HG03064 (cell line): Measurements from ENCODE around the gene FBXL2.
"Not testable (repeated sequence)": the region's sequence is repeated elsewhere in the genome, so short reads cannot be mapped to it uniquely, and the experiment has no call there.

Source experiments
- ATAC-seq: cut with Tn5 transposase; IDR thresholded peaks from one replicate; pipeline ENCODE4 v1.9.1; 2021; ENCODE audit warnings: low read depth; ENCODE audit not compliant: unreplicated experiment

Gene FBXL2

DNA sequence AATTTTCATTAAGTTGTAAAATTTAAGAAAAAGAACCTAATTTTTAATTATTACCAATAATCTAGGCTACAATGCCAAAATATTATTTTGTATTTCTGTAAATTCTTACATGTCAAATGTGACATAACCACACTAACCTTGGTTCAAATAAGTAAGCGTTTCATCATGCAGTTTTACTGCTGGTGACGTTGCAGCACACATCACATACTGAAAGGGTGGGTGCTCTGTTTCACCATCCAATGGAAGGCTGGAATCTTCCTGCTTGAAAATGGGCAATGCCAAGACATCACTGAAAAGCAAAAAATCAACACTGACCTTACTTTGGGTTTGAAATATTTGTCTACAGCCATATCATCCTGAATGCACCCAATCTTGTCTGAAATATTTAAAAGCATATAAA is 148.2 kb downstream of the FBXL2 start:
- no peak for ATAC-seq

DNA sequence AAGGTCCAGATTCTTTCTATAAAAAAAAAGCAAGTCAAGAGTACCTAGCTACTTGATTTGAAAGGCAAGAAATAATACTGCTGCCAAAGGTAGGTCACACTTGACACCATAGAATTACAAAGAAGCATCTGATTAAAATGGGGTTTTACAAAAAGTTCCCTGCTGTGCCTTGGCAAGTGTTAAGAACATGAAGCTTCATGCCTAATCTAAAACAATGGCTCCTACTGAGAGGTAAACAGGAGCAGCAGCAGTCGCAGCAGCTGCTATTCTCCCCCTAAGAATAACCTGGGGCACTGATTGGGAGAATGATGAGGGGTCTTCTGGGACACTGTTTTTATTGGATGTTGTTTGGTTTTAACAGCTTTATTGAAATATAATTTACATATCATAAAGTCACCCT is 148.8 kb downstream of the FBXL2 start:
- no peak for ATAC-seq

DNA sequence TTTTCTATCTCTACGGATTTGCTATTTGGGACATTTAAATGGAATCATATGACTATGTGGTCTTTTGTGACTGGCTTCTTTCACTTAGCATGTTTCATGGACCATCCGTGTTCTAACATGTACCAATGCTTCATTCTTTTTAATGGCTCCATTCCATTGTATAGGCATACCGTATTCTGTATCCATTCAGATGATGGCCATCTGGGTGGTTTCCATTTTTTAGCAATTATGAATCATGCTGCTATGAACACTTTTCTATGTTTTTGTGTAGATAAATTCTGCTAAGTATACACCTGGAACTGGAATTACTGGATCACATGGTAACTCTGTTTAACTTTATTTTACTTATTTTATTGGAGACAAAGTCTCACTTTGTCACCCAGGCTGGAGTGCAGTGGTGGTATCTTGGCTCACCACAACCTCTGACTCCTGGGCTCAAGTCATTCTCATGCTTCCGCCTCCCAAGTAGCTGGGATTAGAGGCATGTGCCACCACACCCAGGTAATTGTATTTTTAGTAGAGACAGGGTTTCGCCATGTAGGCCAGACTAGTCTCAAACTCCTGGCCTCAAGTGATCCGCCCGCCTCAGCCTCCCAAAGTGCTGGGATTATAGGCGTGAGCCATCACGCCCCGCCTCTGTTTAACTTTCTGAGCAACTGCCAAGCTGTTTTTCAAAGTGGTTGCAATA is 149.5 kb downstream of the FBXL2 start:
- ATAC-seq, result no peak

DNA sequence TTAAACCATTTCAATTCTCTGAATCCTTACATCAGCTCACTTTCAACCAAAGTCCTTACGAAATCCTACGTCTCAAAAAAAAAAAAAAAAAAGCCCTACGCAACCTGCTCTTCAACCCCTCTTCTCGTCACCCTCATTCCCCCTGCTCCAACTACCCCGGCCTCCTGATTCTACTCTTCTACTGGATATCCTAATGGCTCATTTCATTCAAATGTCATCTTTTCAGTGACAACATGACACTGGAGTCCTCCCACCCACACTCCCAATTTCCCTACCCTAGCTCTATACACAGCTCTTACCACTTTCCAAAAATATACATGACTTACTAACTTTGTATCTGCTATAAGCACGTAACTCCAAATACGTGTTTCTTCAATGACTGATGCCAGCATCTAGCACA is 151.5 kb downstream of the FBXL2 start:
- ATAC-seq, result no peak

DNA sequence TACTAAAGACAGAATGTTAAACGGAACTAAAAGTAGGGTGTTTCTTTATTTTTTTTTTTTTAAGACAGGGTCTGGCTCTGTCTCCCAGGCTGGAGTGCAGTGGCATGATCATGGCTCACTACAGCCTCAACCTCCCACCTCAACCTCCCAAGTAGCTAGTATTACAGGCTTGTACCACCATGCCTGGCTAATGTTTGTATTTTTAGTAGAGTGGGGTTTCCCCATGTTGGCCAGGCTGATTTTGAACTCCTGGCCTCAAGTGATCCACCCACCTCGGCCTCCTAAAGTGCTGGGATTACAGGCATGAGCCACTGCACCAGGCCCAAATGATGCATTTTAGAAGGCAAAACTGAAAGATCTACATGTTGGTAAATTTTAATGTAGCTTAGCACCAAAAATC is 152.1 kb downstream of the FBXL2 start:
- ATAC-seq, result not testable (repeated sequence)

DNA sequence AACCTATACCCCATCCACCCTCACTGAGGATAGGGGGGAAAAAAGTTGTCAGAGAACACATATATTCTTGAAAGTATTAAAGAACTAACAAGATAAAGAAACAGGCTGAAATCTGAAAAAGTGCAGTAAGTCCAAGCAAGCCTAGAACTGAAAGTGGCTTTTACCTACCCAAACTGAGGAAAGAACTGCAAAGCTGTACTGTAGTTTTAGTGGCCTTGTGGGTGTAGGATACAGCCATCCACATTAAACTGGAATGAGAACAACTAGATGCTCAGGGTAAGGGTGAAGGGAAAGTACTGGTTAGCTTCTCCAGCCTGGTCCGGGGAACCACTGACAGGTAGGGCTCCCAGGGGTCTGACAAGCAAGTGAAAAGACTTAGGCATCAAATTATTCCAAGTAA is 152.8 kb downstream of the FBXL2 start:
- ATAC-seq, result no peak

DNA sequence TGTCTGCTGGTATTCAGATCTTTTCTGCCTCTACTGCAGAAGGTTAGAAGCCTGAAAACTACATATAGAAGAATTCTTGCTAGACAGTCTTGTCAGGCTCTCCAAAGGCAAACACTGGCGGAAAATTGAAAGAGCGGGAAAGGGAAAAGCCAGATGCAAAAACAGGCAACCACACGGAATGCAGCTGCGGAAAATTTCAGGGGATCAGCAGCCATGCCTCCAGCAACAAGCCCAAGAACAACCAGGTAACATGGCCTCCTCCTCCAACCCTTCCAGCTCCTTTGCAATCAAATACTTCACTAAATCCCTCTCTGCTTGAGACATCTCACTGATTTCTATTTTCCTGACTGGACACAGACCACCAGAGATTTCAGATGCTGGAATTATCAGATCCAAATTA is 153.3 kb downstream of the FBXL2 start:
- no peak for ATAC-seq

DNA sequence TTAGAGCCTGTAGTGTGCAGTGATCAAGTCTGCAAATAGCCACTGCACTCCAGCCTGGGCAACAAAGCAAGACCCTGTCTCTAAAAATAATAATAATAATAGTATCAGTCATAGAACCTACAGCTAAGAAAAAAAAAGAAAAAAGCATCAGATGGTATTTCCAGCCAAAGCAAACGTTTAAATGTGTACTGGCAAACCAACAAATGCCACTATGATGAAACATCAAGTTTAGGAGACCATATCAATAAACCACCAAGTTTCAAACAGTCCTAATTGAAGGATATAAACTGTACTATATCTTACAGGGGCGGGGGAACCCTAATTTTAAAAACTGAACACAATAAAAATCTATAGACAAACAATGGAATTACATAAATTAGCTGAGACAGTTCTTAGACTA is 156.6 kb downstream of the FBXL2 start:
- ATAC-seq, result no peak
